HepG2 (cell line): ENCODE measurements around the gene ZBTB7C. TPM values are rescaled to one million over a fixed set of nuclear protein-coding genes. Genes with fewer than 3 reads are reported as not detected.
A peak's percentile ranks its signal among the peaks of the same experiment; 100 is the strongest.

Experiments
- BCL6 ChIP-seq: IDR thresholded peaks from 2 replicates; pipeline ENCODE4 v1.6.1; 2016; ENCODE audit warnings: missing genetic modification reagents, missing compliant biosample characterization
- BORCS8-MEF2B ChIP-seq: sonication (generic); formaldehyde crosslinking; IDR thresholded peaks from 2 replicates; pipeline ENCODE4 v1.8.0; 2022; ENCODE audit warnings: mild to moderate bottlenecking, missing genetic modification reagents
- ERF ChIP-seq: IDR thresholded peaks from 2 replicates; pipeline ENCODE4 v1.6.1; 2018; ENCODE audit warnings: missing biosample characterization, missing genetic modification reagents
- FOXC1 ChIP-seq: sonication (generic); formaldehyde crosslinking; IDR thresholded peaks from 2 replicates; pipeline ENCODE4 v1.8.0; 2022; ENCODE audit warnings: mild to moderate bottlenecking, missing genetic modification reagents, borderline replicate concordance
- HDAC2 ChIP-seq: sonication (generic); formaldehyde crosslinking; IDR thresholded peaks from 2 replicates; pipeline ENCODE4 v1.4.0; 2020; ENCODE audit warnings: missing genetic modification reagents
- HNRNPL ChIP-seq: fragments of 200-400 bp; formaldehyde crosslinking; IDR thresholded peaks from 2 replicates; pipeline ENCODE4 v1.6.1; 2017; ENCODE audit warnings: mild to moderate bottlenecking, low read depth, low read length
- MBNL3 ChIP-seq: fragments of 250-450 bp; sonication (Bioruptor Pico); conservative IDR thresholded peaks from 2 replicates; pipeline ENCODE4 v1.8.0; 2022; ENCODE audit warnings: mild to moderate bottlenecking, inconsistent platforms
- POGZ ChIP-seq: sonication (generic); formaldehyde crosslinking; IDR thresholded peaks from 2 replicates; pipeline ENCODE4 v1.4.0; 2020; ENCODE audit warnings: mild to moderate bottlenecking, missing genetic modification reagents
- SALL1 ChIP-seq: sonication (generic); formaldehyde crosslinking; IDR thresholded peaks from 2 replicates; pipeline ENCODE4 v1.8.0; 2022; ENCODE audit warnings: mild to moderate bottlenecking, missing genetic modification reagents
- SOX6 ChIP-seq, 2 experiments: fragments of 450-650 bp in 1 of 2; sonication (generic) in 1 of 2; formaldehyde crosslinking in 1 of 2; IDR thresholded peaks; 2 replicates each; pipeline versions ENCODE4 v1.4.0 to v1.6.1; 2017 to 2020; ENCODE audit warnings: antibody characterized with exemption in 1 of 2, mild to moderate bottlenecking in 1 of 2, missing genetic modification reagents in 1 of 2
- SP5 ChIP-seq: IDR thresholded peaks from 2 replicates; pipeline ENCODE4 v1.6.1; 2016; ENCODE audit warnings: low read depth, borderline replicate concordance
- SPEN ChIP-seq: sonication (generic); formaldehyde crosslinking; IDR thresholded peaks from 2 replicates; pipeline ENCODE4 v1.5.1; 2020; ENCODE audit warnings: low read depth, mild to moderate bottlenecking, missing genetic modification reagents
- SRY ChIP-seq: sonication (generic); formaldehyde crosslinking; IDR thresholded peaks from 2 replicates; pipeline ENCODE4 v1.8.0; 2022; ENCODE audit warnings: mild to moderate bottlenecking, missing genetic modification reagents
- YY1 ChIP-seq: IDR thresholded peaks from 2 replicates; pipeline ENCODE4 v1.6.1; 2011; ENCODE audit warnings: low read length, low read depth, moderate library complexity, mild to moderate bottlenecking; ENCODE audit not compliant: insufficient read depth, insufficient replicate concordance
- ZNF543 ChIP-seq: sonication (generic); formaldehyde crosslinking; IDR thresholded peaks from 2 replicates; pipeline ENCODE4 v1.4.0; 2020; ENCODE audit warnings: mild to moderate bottlenecking, missing genetic modification reagents
- ZNF556 ChIP-seq: sonication (generic); formaldehyde crosslinking; IDR thresholded peaks from 2 replicates; pipeline ENCODE4 v1.4.0; 2020; ENCODE audit warnings: mild to moderate bottlenecking, missing genetic modification reagents, borderline replicate concordance
- ZNF772 ChIP-seq: sonication (generic); formaldehyde crosslinking; IDR thresholded peaks from 2 replicates; pipeline ENCODE4 v1.5.0; 2020; ENCODE audit warnings: mild to moderate bottlenecking, missing genetic modification reagents
- ZNF776 ChIP-seq: sonication (generic); formaldehyde crosslinking; IDR thresholded peaks from 2 replicates; pipeline ENCODE4 v1.4.0; 2020; ENCODE audit warnings: mild to moderate bottlenecking, missing genetic modification reagents
- ZNF788 ChIP-seq: sonication (generic); formaldehyde crosslinking; IDR thresholded peaks from 2 replicates; pipeline ENCODE4 v1.5.0; 2020; ENCODE audit warnings: mild to moderate bottlenecking, missing genetic modification reagents, borderline replicate concordance
- polyA plus RNA-seq, 8 experiments: library from polyadenylated mRNA; depleted of rRNA in 3 of 8; stranded (reverse) in 7 of 8; unstranded in 1 of 8; fragments of >200 nt; fragmentation: Illumina TruSeq in 4 of 8; extraction: Trizol in 4 of 8; gene quantifications; 2 replicates each; pipeline versions ENCODE4 v1.2.1 to v1.2.3, GENCODE V29; 2011 to 2016; ENCODE audit warnings: low read depth in 4 of 8, missing spikeins in 1 of 8, mixed read lengths in 1 of 8; ENCODE audit not compliant: insufficient read depth in 1 of 8
- total RNA-seq, 5 experiments: library from RNA; depleted of rRNA; stranded (reverse); fragments of >200 nt; fragmentation: Illumina TruSeq; extraction: Trizol; gene quantifications; 2 replicates each; pipeline ENCODE4 v1.2.3, GENCODE V29; 2016; ENCODE audit warnings: low read depth in 1 of 5
- TF ChIP-seq, protein P1 (sequence below): sonication (generic); formaldehyde crosslinking; conservative IDR thresholded peaks from 2 replicates; pipeline ENCODE4 v1.4.0; 2020; ENCODE audit warnings: missing genetic modification reagents
- TF ChIP-seq, protein P2 (sequence below): sonication (generic); formaldehyde crosslinking; IDR thresholded peaks from 2 replicates; pipeline ENCODE4 v1.4.0; 2020; ENCODE audit warnings: missing genetic modification reagents
- TF ChIP-seq, protein P3 (sequence below): sonication (generic); formaldehyde crosslinking; IDR thresholded peaks from 2 replicates; pipeline ENCODE4 v1.4.0; 2020; ENCODE audit warnings: low read depth, mild to moderate bottlenecking, missing genetic modification reagents

ZBTB7C gene
- total and polyA plus RNA-seq, 2 of the 13 experiments (the other 11 are each of a cell fraction or from before 2014, with no cell fraction given): 0.01 to 0.04 TPM

DNA sequence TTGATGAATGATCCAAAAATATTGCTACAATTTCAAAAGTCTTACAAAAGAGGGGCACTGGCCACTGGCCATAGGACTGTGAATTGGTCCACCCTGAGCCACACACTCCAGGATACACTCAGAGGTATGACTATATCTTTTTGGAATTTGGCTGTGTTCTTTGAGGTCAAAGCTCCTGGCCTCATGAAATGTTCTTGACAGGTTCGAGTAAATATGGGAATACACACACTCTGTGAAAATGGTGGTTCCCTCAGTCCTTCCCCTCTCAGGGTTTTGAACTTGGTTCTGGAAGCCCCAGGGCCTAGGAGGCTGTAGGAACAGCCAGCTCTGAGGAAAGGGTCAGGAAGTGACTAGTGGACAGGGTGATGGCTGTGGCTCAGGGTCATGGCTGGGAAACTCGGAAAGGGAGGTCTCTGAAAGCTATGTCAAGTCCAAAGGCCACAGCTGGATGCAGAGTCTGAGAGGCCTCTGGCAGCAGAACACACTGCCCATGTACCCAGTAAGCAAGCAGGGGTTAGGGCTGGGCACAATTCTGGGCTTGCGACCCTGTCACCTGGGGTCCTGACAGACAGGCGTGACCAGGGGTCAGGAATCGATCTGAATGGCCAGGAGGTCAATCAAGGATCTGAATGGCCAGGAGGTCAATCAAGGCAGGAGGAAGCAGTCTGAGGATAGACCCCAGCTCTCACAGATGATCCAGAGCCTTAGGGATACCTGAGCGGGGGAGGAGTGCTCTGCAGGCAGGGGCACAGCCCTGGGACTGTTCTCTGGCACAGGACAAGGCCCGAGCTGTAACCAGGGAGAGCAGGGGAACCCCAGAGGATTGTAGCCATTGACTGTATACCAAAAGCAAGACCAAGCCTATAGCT, 255.3 kb downstream of the ZBTB7C start (continued):
- TF ChIP-seq ZNF556 (CRISPR knock-in tag) (0 out of 2 replicates have a peak, but pooled peaks have one; percentile 47), POGZ (peak; percentile 69; the same call in 1 of the 2 replicates), FOXC1 (CRISPR knock-in tag) (0 out of 2 replicates have a peak, but pooled peaks have one; percentile 31), ZNF788 (CRISPR knock-in tag) (peak; percentile 69), SP5 (CRISPR knock-in tag) (0 out of 2 replicates have a peak, but pooled peaks have one; percentile 13), MBNL3 (CRISPR knock-in tag) (no peak), BORCS8-MEF2B (CRISPR knock-in tag) (0 out of 2 replicates have a peak, but pooled peaks have one; percentile 24), ZNF772 (CRISPR knock-in tag) (peak; percentile 74), BCL6 (peak; percentile 42), ZNF543 (CRISPR knock-in tag) (no peak), HDAC2 (CRISPR knock-in tag) (peak; percentile 40; the same call in 1 of the 2 replicates), ZNF776 (CRISPR knock-in tag) (no peak), SRY (CRISPR knock-in tag) (no peak), YY1 (no peak), SALL1 (CRISPR knock-in tag) (peak; percentile 77), SOX6 (IDR thresholded peaks at IDR 0.05) (no peak), SOX6 (CRISPR knock-in tag; IDR thresholded peaks at IDR 0.05) (peak; percentile 56; the same call in 1 of the 2 replicates), HNRNPL (0 out of 2 replicates have a peak, but pooled peaks have one; percentile 39), SPEN (CRISPR knock-in tag) (peak; percentile 75; the same call in 1 of the 2 replicates), ERF (CRISPR knock-in tag) (0 out of 2 replicates have a peak, but pooled peaks have one; percentile 30)
- TF ChIP-seq, protein P1, sequence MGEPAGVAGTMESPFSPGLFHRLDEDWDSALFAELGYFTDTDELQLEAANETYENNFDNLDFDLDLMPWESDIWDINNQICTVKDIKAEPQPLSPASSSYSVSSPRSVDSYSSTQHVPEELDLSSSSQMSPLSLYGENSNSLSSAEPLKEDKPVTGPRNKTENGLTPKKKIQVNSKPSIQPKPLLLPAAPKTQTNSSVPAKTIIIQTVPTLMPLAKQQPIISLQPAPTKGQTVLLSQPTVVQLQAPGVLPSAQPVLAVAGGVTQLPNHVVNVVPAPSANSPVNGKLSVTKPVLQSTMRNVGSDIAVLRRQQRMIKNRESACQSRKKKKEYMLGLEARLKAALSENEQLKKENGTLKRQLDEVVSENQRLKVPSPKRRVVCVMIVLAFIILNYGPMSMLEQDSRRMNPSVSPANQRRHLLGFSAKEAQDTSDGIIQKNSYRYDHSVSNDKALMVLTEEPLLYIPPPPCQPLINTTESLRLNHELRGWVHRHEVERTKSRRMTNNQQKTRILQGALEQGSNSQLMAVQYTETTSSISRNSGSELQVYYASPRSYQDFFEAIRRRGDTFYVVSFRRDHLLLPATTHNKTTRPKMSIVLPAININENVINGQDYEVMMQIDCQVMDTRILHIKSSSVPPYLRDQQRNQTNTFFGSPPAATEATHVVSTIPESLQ (CRISPR knock-in tag): no peak
- TF ChIP-seq, protein P2, sequence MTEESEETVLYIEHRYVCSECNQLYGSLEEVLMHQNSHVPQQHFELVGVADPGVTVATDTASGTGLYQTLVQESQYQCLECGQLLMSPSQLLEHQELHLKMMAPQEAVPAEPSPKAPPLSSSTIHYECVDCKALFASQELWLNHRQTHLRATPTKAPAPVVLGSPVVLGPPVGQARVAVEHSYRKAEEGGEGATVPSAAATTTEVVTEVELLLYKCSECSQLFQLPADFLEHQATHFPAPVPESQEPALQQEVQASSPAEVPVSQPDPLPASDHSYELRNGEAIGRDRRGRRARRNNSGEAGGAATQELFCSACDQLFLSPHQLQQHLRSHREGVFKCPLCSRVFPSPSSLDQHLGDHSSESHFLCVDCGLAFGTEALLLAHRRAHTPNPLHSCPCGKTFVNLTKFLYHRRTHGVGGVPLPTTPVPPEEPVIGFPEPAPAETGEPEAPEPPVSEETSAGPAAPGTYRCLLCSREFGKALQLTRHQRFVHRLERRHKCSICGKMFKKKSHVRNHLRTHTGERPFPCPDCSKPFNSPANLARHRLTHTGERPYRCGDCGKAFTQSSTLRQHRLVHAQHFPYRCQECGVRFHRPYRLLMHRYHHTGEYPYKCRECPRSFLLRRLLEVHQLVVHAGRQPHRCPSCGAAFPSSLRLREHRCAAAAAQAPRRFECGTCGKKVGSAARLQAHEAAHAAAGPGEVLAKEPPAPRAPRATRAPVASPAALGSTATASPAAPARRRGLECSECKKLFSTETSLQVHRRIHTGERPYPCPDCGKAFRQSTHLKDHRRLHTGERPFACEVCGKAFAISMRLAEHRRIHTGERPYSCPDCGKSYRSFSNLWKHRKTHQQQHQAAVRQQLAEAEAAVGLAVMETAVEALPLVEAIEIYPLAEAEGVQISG (CRISPR knock-in tag): peak; percentile 27; the same call in 1 of the 2 replicates
- TF ChIP-seq, protein P3, sequence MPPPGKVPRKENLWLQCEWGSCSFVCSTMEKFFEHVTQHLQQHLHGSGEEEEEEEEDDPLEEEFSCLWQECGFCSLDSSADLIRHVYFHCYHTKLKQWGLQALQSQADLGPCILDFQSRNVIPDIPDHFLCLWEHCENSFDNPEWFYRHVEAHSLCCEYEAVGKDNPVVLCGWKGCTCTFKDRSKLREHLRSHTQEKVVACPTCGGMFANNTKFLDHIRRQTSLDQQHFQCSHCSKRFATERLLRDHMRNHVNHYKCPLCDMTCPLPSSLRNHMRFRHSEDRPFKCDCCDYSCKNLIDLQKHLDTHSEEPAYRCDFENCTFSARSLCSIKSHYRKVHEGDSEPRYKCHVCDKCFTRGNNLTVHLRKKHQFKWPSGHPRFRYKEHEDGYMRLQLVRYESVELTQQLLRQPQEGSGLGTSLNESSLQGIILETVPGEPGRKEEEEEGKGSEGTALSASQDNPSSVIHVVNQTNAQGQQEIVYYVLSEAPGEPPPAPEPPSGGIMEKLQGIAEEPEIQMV (CRISPR knock-in tag): peak; percentile 63; the same call in 1 of the 2 replicates
